Measurements from ENCODE around the gene PARD3B. TPM values are rescaled to one million over a fixed set of nuclear protein-coding genes. Genes with fewer than 3 reads are reported as not detected.

Gene PARD3B
- total RNA-seq, 1 experiment from 2014 or later: 10.1 TPM

GRCh38 chr2:204722207-204722606 is 176.9 kb downstream of the PARD3B start:
- no peaks in the 10 kb centered on the region for H3K36me3 Mint-ChIP-seq (ENCODE audit: insufficient read depth, unreplicated experiment)
- intact Hi-C loops (cut with micrococcal nuclease; ENCODE audit: unreplicated experiment): no loop called here
- no peak overlapping the region for H3K4me3 Mint-ChIP-seq (ENCODE audit: low read depth, unreplicated experiment)
- no peaks in the 10 kb centered on the region for H3K9me3 Mint-ChIP-seq (ENCODE audit: low read depth, unreplicated experiment)
- no peak for DNase-seq
- H3K4me1 Mint-ChIP-seq (ENCODE audit: low read depth, unreplicated experiment): peaks cover 9% of the 10 kb centered on the region
- no TSS peak for BruUV-seq (replicated peaks)
- CTCF ChIA-PET: no interaction called here
- no peak overlapping the region for H3K27ac Mint-ChIP-seq (ENCODE audit: unreplicated experiment)
- no peak for TF ChIP-seq CTCF (IDR thresholded peaks at IDR 0.05; ENCODE audit: unreplicated experiment)
- H3K27me3 Mint-ChIP-seq (ENCODE audit: unreplicated experiment): no peaks in the 10 kb centered on the region

GRCh38 chr2:204722691-204723090 is 177.4 kb downstream of the PARD3B start:
- H3K36me3 Mint-ChIP-seq (ENCODE audit: insufficient read depth, unreplicated experiment): no peaks in the 10 kb centered on the region
- CTCF ChIA-PET: no interaction called here
- H3K4me3 Mint-ChIP-seq (ENCODE audit: low read depth, unreplicated experiment): no peak overlapping the region
- no peaks in the 10 kb centered on the region for H3K9me3 Mint-ChIP-seq (ENCODE audit: low read depth, unreplicated experiment)
- BruUV-seq (replicated peaks): no TSS peak
- H3K4me1 Mint-ChIP-seq (ENCODE audit: low read depth, unreplicated experiment): peaks cover 12% of the 10 kb centered on the region
- no peak for TF ChIP-seq CTCF (IDR thresholded peaks at IDR 0.05; ENCODE audit: unreplicated experiment)
- intact Hi-C loops (cut with micrococcal nuclease; ENCODE audit: unreplicated experiment): no loop called here
- DNase-seq: no peak
- no peak overlapping the region for H3K27ac Mint-ChIP-seq (ENCODE audit: unreplicated experiment)
- H3K27me3 Mint-ChIP-seq (ENCODE audit: unreplicated experiment): no peaks in the 10 kb centered on the region

- Mint-ChIP-seq H3K27ac (ENCODE audit: unreplicated experiment) (no peak overlapping the region), H3K4me3 (ENCODE audit: low read depth, unreplicated experiment) (no peak overlapping the region), H3K27me3 (ENCODE audit: unreplicated experiment) (no peaks in the 10 kb centered on the region), H3K36me3 (ENCODE audit: insufficient read depth, unreplicated experiment) (no peaks in the 10 kb centered on the region), H3K9me3 (ENCODE audit: low read depth, unreplicated experiment) (no peaks in the 10 kb centered on the region), H3K4me1 (ENCODE audit: low read depth, unreplicated experiment) (peaks cover 12% of the 10 kb centered on the region)
- TF ChIP-seq CTCF (IDR thresholded peaks at IDR 0.05; ENCODE audit: unreplicated experiment): no peak
- intact Hi-C loops (cut with micrococcal nuclease; ENCODE audit: unreplicated experiment): no loop called here
- CTCF ChIA-PET: no interaction called here
- no peak for DNase-seq
- no TSS peak for BruUV-seq (replicated peaks)
Observed at GRCh38 chr2:204725693-204726360, 180.6 kb downstream of the PARD3B start.

- Mint-ChIP-seq H3K27me3 (ENCODE audit: unreplicated experiment) (no peaks in the 10 kb centered on the region), H3K27ac (ENCODE audit: unreplicated experiment) (no peak overlapping the region), H3K36me3 (ENCODE audit: insufficient read depth, unreplicated experiment) (no peaks in the 10 kb centered on the region), H3K4me1 (ENCODE audit: low read depth, unreplicated experiment) (peaks cover 12% of the 10 kb centered on the region), H3K9me3 (ENCODE audit: low read depth, unreplicated experiment) (no peaks in the 10 kb centered on the region), H3K4me3 (ENCODE audit: low read depth, unreplicated experiment) (no peak overlapping the region)
- no peak for DNase-seq
- TF ChIP-seq CTCF (IDR thresholded peaks at IDR 0.05; ENCODE audit: unreplicated experiment): no peak
- CTCF ChIA-PET: no interaction called here
- BruUV-seq (replicated peaks): no TSS peak
- intact Hi-C loops (cut with micrococcal nuclease; ENCODE audit: unreplicated experiment): no loop called here
Observed at GRCh38 chr2:204726831-204727230, 181.6 kb downstream of the PARD3B start.
